DOHH2 (cell line): ENCODE results near the gene CALY.

ENCODE experiments used
- H3F3A ChIP-seq: fragments of 200-600 bp; sonication (generic), shearing (Covaris generic); 2 replicates; pipeline ENCODE4 v1.6.0; 2016; ENCODE audit warnings: antibody characterized with exemption, mild to moderate bottlenecking; ENCODE audit not compliant: control insufficient read depth, insufficient read depth
- H3K27ac ChIP-seq: fragments of 200-600 bp; sonication (generic); 2 replicates; pipeline ENCODE4 v1.5.1; 2014; ENCODE audit warnings: low read depth, mild to moderate bottlenecking, low read length, moderate library complexity
- H3K27me3 ChIP-seq: fragments of 200-600 bp; sonication (generic); 2 replicates; pipeline ENCODE4 v1.6.1; 2014; ENCODE audit warnings: mild to moderate bottlenecking, low read length, mixed read lengths; ENCODE audit not compliant: control insufficient read depth
- H3K36me3 ChIP-seq: fragments of 200-600 bp; sonication (generic); 2 replicates; pipeline ENCODE4 v1.6.1; 2014; ENCODE audit warnings: mild to moderate bottlenecking, low read length, moderate library complexity, mixed read lengths; ENCODE audit not compliant: control insufficient read depth
- H3K4me1 ChIP-seq: fragments of 200-600 bp; sonication (generic); 2 replicates; pipeline ENCODE4 v1.6.1; 2014; ENCODE audit warnings: mild to moderate bottlenecking, low read length, mixed read lengths; ENCODE audit not compliant: control insufficient read depth
- H3K4me2 ChIP-seq: fragments of 200-600 bp; sonication (generic); 2 replicates; pipeline ENCODE4 v1.6.0; 2014; ENCODE audit warnings: mild to moderate bottlenecking, low read length, moderate library complexity
- H3K4me3 ChIP-seq: fragments of 200-600 bp; sonication (generic); 2 replicates; pipeline ENCODE4 v1.5.1; 2014; ENCODE audit warnings: mild to moderate bottlenecking, low read length, mixed read lengths
- H3K79me2 ChIP-seq: fragments of 200-600 bp; sonication (generic); 2 replicates; pipeline ENCODE4 v1.6.1; 2014; ENCODE audit warnings: mild to moderate bottlenecking, low read length, mixed read lengths; ENCODE audit not compliant: control insufficient read depth
- H3K9me2 ChIP-seq: fragments of 200-600 bp; sonication (generic); replicated peaks from 2 replicates; pipeline ENCODE4 v1.6.1; 2014; ENCODE audit warnings: mild to moderate bottlenecking, low read length, mixed read lengths; ENCODE audit not compliant: control insufficient read depth
- H3K9me3 ChIP-seq: fragments of 200-600 bp; sonication (generic); 2 replicates; pipeline ENCODE4 v1.6.1; 2014; ENCODE audit warnings: antibody characterized with exemption, low read length, mixed read lengths; ENCODE audit not compliant: control insufficient read depth, insufficient read depth
- H4K20me1 ChIP-seq: fragments of 200-600 bp; sonication (generic); 2 replicates; pipeline ENCODE4 v1.6.0; 2014; ENCODE audit warnings: low read depth, mild to moderate bottlenecking, antibody characterized with exemption, low read length, moderate library complexity; ENCODE audit not compliant: control insufficient read depth, insufficient read depth
- CTCF ChIP-seq: fragments of 200-600 bp; sonication (generic); IDR thresholded peaks from one replicate; pipeline ENCODE4 v1.5.1; 2014; ENCODE audit warnings: antibody characterized with exemption, mild to moderate bottlenecking, low read depth, low read length; ENCODE audit not compliant: poor library complexity, severe bottlenecking
- EZH2phosphoT487 ChIP-seq: fragments of 200-600 bp; sonication (generic); IDR thresholded peaks from 2 replicates; pipeline ENCODE4 v1.6.1; 2017; ENCODE audit warnings: borderline replicate concordance, mild to moderate bottlenecking, antibody characterized with exemption, low read length, moderate library complexity, mixed read lengths

Gene CALY

GRCh38 chr10:133344236-133344635 is 7.5 kb upstream of the CALY start:
- H3K27me3 ChIP-seq = no peaks in the 10 kb centered on the region
- H3K27ac ChIP-seq = no peak overlapping the region
- H3K4me2 ChIP-seq = no peak overlapping the region
- H3K4me1 ChIP-seq = no peaks in the 10 kb centered on the region; the same call in 1 of the 2 replicates
- peaks cover 6% of the 10 kb centered on the region; the same call in 1 of the 2 replicates for H3K9me3 ChIP-seq
- no peak overlapping the region for H3K4me3 ChIP-seq
- no peaks in the 10 kb centered on the region for H4K20me1 ChIP-seq
- H3K36me3 ChIP-seq = no peaks in the 10 kb centered on the region
- TF ChIP-seq EZH2phosphoT487 = no peak
- TF ChIP-seq CTCF = no peak
- no peaks in the 10 kb centered on the region for H3K9me2 ChIP-seq
- H3F3A ChIP-seq = no peaks in the 10 kb centered on the region
- no peaks in the 10 kb centered on the region for H3K79me2 ChIP-seq

- no peaks in the 10 kb centered on the region for H3K79me2 ChIP-seq
- no peaks in the 10 kb centered on the region for H3K27me3 ChIP-seq
- H3K27ac ChIP-seq = no peak overlapping the region
- H3F3A ChIP-seq = no peaks in the 10 kb centered on the region
- H3K9me2 ChIP-seq = no peaks in the 10 kb centered on the region
- no peak overlapping the region for H3K4me3 ChIP-seq
- TF ChIP-seq CTCF (no peak), EZH2phosphoT487 (no peak)
- no peaks in the 10 kb centered on the region for H4K20me1 ChIP-seq
- H3K4me1 ChIP-seq = no peaks in the 10 kb centered on the region; the same call in 1 of the 2 replicates
- no peak overlapping the region for H3K4me2 ChIP-seq
- no peaks in the 10 kb centered on the region for H3K36me3 ChIP-seq
- peaks cover 11% of the 10 kb centered on the region; the same call in 1 of the 2 replicates for H3K9me3 ChIP-seq
Measured at GRCh38 chr10:133343558-133343957, 6.9 kb upstream of the CALY start.

GRCh38 chr10:133342942-133343341 is 6.2 kb upstream of the CALY start:
- Histone ChIP-seq H3K4me3 (no peak overlapping the region), H3K36me3 (no peaks in the 10 kb centered on the region), H3K79me2 (no peaks in the 10 kb centered on the region), H3K27ac (no peak overlapping the region), H3K9me3 (peaks cover 17% of the 10 kb centered on the region; the same call in 1 of the 2 replicates), H3K27me3 (no peaks in the 10 kb centered on the region), H4K20me1 (no peaks in the 10 kb centered on the region), H3F3A (no peaks in the 10 kb centered on the region), H3K4me2 (no peak overlapping the region), H3K9me2 (no peaks in the 10 kb centered on the region), H3K4me1 (no peaks in the 10 kb centered on the region; the same call in 1 of the 2 replicates)
- no peak for TF ChIP-seq CTCF
- no peak for TF ChIP-seq EZH2phosphoT487

GRCh38 chr10:133341983-133342382 is 5.3 kb upstream of the CALY start:
- Histone ChIP-seq H4K20me1 (no peaks in the 10 kb centered on the region), H3K27ac (no peak overlapping the region), H3K79me2 (no peaks in the 10 kb centered on the region), H3K9me2 (no peaks in the 10 kb centered on the region), H3K4me3 (no peak overlapping the region), H3K4me2 (no peak overlapping the region), H3K4me1 (no peaks in the 10 kb centered on the region; the same call in 1 of the 2 replicates), H3K36me3 (no peaks in the 10 kb centered on the region), H3K27me3 (no peaks in the 10 kb centered on the region), H3K9me3 (peaks cover 26% of the 10 kb centered on the region; the same call in 1 of the 2 replicates), H3F3A (no peaks in the 10 kb centered on the region)
- no peak for TF ChIP-seq CTCF
- TF ChIP-seq EZH2phosphoT487 = no peak
